ENCODE data around the gene NSD1. TPM values are rescaled to one million over a fixed set of nuclear protein-coding genes. Genes with fewer than 3 reads are reported as not detected.

NSD1 gene
- total and polyA plus RNA-seq, 2 experiments from 2014 or later = 26.6 to 28.8 TPM

- H3K4me2 ChIP-seq = no peak overlapping the region
- H4K20me1 ChIP-seq (ENCODE audit: insufficient read depth, poor library complexity, severe bottlenecking) = no peaks in the 10 kb centered on the region
- DNase-seq (ENCODE audit: low spot score) = no peak
- no peaks in the 10 kb centered on the region for H3K9me2 ChIP-seq (replicated peaks; ENCODE audit: insufficient read depth)
- no peak overlapping the region for H3K27ac ChIP-seq
- H2AFZ ChIP-seq = no peak overlapping the region
- peaks cover 18% of the 10 kb centered on the region for H3K4me1 ChIP-seq (ENCODE audit: insufficient read depth)
- H3K36me3 ChIP-seq (replicated peaks; ENCODE audit: insufficient read depth, low read depth) = no peaks in the 10 kb centered on the region
- peaks cover 23% of the 10 kb centered on the region for H3K79me2 ChIP-seq
- 96% methylated on average over 27 of the region's 32 CpGs for WGBS (ENCODE audit: low lambda C conversion rate, missing lambda C conversion rate)
- TF ChIP-seq EZH2phosphoT487 (IDR thresholded peaks at IDR 0.05; ENCODE audit: low read depth, severe bottlenecking, unreplicated experiment) (no peak), EZH2 (IDR thresholded peaks at IDR 0.05; ENCODE audit: borderline replicate concordance) (no peak)
- TF ChIP-seq, protein P1, sequence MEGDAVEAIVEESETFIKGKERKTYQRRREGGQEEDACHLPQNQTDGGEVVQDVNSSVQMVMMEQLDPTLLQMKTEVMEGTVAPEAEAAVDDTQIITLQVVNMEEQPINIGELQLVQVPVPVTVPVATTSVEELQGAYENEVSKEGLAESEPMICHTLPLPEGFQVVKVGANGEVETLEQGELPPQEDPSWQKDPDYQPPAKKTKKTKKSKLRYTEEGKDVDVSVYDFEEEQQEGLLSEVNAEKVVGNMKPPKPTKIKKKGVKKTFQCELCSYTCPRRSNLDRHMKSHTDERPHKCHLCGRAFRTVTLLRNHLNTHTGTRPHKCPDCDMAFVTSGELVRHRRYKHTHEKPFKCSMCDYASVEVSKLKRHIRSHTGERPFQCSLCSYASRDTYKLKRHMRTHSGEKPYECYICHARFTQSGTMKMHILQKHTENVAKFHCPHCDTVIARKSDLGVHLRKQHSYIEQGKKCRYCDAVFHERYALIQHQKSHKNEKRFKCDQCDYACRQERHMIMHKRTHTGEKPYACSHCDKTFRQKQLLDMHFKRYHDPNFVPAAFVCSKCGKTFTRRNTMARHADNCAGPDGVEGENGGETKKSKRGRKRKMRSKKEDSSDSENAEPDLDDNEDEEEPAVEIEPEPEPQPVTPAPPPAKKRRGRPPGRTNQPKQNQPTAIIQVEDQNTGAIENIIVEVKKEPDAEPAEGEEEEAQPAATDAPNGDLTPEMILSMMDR (IDR thresholded peaks at IDR 0.05; ENCODE audit: poor library complexity) = no peak
- H3K9me3 ChIP-seq (ENCODE audit: low read depth) = no peaks in the 10 kb centered on the region
- H3K4me3 ChIP-seq = no peak overlapping the region
- H3K27me3 ChIP-seq = no peaks in the 10 kb centered on the region
These were observed 41.1 kb upstream of the NSD1 start for GRCh38 chr5:177092178-177093081.

DNA sequence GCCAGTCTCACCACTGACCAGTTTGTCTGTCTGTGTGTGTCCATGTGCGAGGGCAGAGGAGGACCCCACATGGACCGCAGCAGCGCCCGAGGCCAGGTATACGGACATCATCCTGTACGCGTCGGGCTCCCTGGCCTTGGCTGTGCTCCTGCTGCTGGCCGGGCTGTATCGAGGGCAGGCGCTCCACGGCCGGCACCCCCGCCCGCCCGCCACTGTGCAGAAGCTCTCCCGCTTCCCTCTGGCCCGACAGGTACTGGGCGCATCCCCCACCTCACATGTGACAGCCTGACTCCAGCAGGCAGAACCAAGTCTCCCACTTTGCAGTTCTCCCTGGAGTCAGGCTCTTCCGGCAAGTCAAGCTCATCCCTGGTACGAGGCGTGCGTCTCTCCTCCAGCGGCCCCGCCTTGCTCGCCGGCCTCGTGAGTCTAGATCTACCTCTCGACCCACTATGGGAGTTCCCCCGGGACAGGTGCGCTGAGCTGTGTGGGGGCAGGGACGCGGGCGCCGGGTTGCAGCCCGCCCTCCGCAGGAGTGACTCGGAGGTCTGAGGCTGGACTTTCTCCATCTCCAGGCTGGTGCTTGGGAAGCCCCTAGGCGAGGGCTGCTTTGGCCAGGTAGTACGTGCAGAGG is 40.4 kb upstream of the NSD1 start:
- TF ChIP-seq EZH2 (IDR thresholded peaks at IDR 0.05; ENCODE audit: borderline replicate concordance) (no peak), EZH2phosphoT487 (IDR thresholded peaks at IDR 0.05; ENCODE audit: low read depth, severe bottlenecking, unreplicated experiment) (no peak)
- TF ChIP-seq, protein P1 (IDR thresholded peaks at IDR 0.05; ENCODE audit: poor library complexity) = no peak
- Histone ChIP-seq H3K4me3 (no peak overlapping the region), H4K20me1 (ENCODE audit: insufficient read depth, poor library complexity, severe bottlenecking) (no peaks in the 10 kb centered on the region), H3K9me3 (ENCODE audit: low read depth) (no peaks in the 10 kb centered on the region), H3K36me3 (replicated peaks; ENCODE audit: insufficient read depth, low read depth) (no peaks in the 10 kb centered on the region), H3K79me2 (peaks cover 16% of the 10 kb centered on the region), H2AFZ (no peak overlapping the region), H3K4me2 (no peak overlapping the region), H3K27me3 (no peaks in the 10 kb centered on the region), H3K9me2 (replicated peaks; ENCODE audit: insufficient read depth) (no peaks in the 10 kb centered on the region), H3K4me1 (ENCODE audit: insufficient read depth) (peaks cover 19% of the 10 kb centered on the region), H3K27ac (no peak overlapping the region)
- 96% methylated on average over 32 of the region's 40 CpGs for WGBS (ENCODE audit: low lambda C conversion rate, missing lambda C conversion rate)
- no peak for DNase-seq (ENCODE audit: low spot score)

GRCh38 chr5:177093803-177094202 is 39.8 kb upstream of the NSD1 start:
- Histone ChIP-seq H4K20me1 (ENCODE audit: insufficient read depth, poor library complexity, severe bottlenecking) (no peaks in the 10 kb centered on the region), H3K9me2 (replicated peaks; ENCODE audit: insufficient read depth) (no peaks in the 10 kb centered on the region), H2AFZ (no peak overlapping the region), H3K36me3 (replicated peaks; ENCODE audit: insufficient read depth, low read depth) (no peaks in the 10 kb centered on the region), H3K79me2 (peaks cover 10% of the 10 kb centered on the region), H3K4me3 (no peak overlapping the region), H3K27ac (no peak overlapping the region), H3K4me1 (ENCODE audit: insufficient read depth) (peaks cover 25% of the 10 kb centered on the region), H3K27me3 (no peaks in the 10 kb centered on the region), H3K4me2 (no peak overlapping the region), H3K9me3 (ENCODE audit: low read depth) (no peaks in the 10 kb centered on the region)
- no peak for DNase-seq (ENCODE audit: low spot score)
- TF ChIP-seq, protein P1 (IDR thresholded peaks at IDR 0.05; ENCODE audit: poor library complexity) = no peak
- TF ChIP-seq EZH2phosphoT487 (IDR thresholded peaks at IDR 0.05; ENCODE audit: low read depth, severe bottlenecking, unreplicated experiment) (no peak), EZH2 (IDR thresholded peaks at IDR 0.05; ENCODE audit: borderline replicate concordance) (no peak)
- WGBS (ENCODE audit: low lambda C conversion rate, missing lambda C conversion rate) = 93% methylated on average over 6 of the region's 6 CpGs
